IPS-20b (cell line): ENCODE measurements around the gene OR2V2.

Experiments
- H3K27ac ChIP-seq: one replicate; pipeline ENCODE4 v1.5.1; 2013; ENCODE audit warnings: low read length
- H3K27me3 ChIP-seq: 2 replicates; pipeline ENCODE4 v1.6.1; 2013; ENCODE audit warnings: mild to moderate bottlenecking, low read length, inconsistent platforms; ENCODE audit not compliant: insufficient read depth
- H3K36me3 ChIP-seq: 2 replicates; pipeline ENCODE4 v1.6.1; 2013; ENCODE audit warnings: low read depth, mild to moderate bottlenecking, inconsistent platforms, low read length, moderate library complexity; ENCODE audit not compliant: insufficient read depth
- H3K4me1 ChIP-seq: 2 replicates; pipeline ENCODE4 v1.6.1; 2013; ENCODE audit warnings: mild to moderate bottlenecking, control low read depth, inconsistent platforms, low read length, moderate library complexity; ENCODE audit not compliant: insufficient read depth
- H3K4me3 ChIP-seq: 2 replicates; pipeline ENCODE4 v1.5.1; 2013; ENCODE audit warnings: mild to moderate bottlenecking, low read length, inconsistent platforms
- H3K9ac ChIP-seq: 2 replicates; pipeline ENCODE4 v1.6.1; 2013; ENCODE audit warnings: low read depth, mild to moderate bottlenecking, inconsistent platforms, low read length, moderate library complexity
- H3K9me3 ChIP-seq: 2 replicates; pipeline ENCODE4 v1.6.1; 2013; ENCODE audit warnings: mild to moderate bottlenecking, low read depth, low read length, inconsistent platforms; ENCODE audit not compliant: insufficient read depth

Gene OR2V2

DNA sequence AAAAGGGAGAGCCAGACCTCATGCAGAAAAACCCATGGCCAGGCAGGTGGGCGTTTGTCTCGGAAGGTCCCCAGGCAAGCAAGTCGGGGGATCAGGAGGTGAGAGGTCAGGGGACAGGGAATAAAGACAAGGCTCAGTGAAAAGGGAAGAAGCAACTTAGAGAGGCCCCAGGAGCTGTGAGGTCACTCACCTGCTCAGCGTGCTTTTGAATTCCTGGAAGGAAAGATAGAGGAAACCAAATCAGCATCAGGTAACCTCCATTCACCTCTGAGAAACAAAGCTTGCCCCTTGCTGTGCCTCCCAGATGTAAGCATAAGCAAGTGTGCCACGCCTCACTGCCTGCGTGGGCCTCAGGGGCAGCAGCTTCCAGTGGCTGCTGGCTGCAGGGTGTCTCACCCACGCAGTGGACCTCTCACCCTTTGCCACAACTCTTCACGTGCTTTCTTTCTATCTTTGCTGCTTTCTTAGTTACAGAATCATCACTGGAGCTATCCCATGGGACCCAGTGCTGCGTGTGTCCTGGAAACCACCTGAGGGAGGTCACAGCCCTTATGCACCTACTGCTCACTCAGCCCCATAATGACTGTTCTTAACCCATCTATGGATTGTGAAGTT, 51.6 kb downstream of the OR2V2 start:
- Histone ChIP-seq H3K4me3 (peak overlapping the region; percentile 39; the same call in 1 of the 2 replicates), H3K9ac (no peak overlapping the region), H3K27ac (no peak overlapping the region), H3K36me3 (no peaks in the 10 kb centered on the region), H3K27me3 (peaks cover 60% of the 10 kb centered on the region), H3K4me1 (peaks cover 10% of the 10 kb centered on the region), H3K9me3 (no peaks in the 10 kb centered on the region)

DNA sequence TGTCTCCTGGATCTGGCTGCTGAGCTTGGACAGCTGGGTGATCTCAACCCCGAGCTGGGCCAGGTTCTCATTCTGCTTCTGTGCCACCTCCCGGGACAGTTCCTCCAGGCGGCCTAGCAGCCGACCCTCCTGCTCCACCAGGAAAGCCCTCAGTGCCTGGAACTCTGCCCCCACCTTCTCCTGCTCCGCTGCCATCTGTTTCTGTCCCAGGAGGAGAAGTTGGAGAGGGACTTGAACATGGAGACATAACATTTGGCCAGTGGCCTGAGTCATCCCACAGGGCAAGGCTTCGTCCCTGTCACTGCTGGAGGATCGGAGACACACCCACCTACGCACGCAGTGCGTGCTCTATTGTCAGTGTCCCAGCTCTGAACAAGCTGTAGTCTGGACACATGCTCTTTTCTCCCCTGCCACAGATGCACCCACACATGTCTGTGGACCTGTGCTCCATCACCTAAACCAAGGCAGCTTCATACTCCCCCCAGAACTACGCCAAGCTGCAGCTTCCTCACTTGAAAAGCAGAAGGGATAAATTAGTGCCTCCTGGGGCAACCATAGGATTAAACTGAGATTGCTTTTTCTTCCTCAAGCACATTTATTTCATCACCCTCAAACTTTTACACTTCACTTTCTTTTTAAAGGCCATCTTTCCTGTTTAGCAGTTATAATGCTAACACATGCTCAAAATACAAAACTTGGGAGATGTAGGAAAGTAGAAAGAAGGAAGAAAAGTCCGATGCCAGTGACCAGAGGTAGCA, 52.7 kb downstream of the OR2V2 start:
- no peaks in the 10 kb centered on the region for H3K9me3 ChIP-seq
- peaks cover 71% of the 10 kb centered on the region for H3K27me3 ChIP-seq
- no peak overlapping the region for H3K27ac ChIP-seq
- peaks cover 10% of the 10 kb centered on the region for H3K4me1 ChIP-seq
- H3K36me3 ChIP-seq = no peaks in the 10 kb centered on the region
- H3K9ac ChIP-seq = no peak overlapping the region
- no peak overlapping the region for H3K4me3 ChIP-seq

DNA sequence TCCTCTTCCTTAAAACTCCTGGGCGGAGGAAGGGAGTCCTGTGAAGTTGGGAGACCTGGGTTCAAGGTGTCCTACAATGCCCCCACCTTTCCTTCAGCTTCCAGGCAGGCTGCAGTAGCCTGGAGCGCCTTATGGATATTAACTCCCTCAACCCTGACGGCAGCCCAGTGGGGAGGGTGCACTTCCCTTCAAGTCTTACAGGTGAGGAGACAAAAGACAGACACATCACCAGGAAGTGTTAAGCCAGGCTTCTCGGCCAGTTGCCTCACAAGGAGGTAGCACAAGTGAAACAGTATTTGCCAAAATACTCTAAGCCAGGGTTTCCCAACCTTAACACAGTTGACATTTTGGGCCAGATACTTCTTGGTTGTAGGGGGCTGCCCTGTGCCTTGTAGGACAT, 53.4 kb downstream of the OR2V2 start:
- Histone ChIP-seq H3K27me3 (peaks cover 78% of the 10 kb centered on the region), H3K4me1 (peaks cover 10% of the 10 kb centered on the region), H3K4me3 (no peak overlapping the region), H3K9me3 (no peaks in the 10 kb centered on the region), H3K9ac (no peak overlapping the region), H3K36me3 (no peaks in the 10 kb centered on the region), H3K27ac (no peak overlapping the region)

DNA sequence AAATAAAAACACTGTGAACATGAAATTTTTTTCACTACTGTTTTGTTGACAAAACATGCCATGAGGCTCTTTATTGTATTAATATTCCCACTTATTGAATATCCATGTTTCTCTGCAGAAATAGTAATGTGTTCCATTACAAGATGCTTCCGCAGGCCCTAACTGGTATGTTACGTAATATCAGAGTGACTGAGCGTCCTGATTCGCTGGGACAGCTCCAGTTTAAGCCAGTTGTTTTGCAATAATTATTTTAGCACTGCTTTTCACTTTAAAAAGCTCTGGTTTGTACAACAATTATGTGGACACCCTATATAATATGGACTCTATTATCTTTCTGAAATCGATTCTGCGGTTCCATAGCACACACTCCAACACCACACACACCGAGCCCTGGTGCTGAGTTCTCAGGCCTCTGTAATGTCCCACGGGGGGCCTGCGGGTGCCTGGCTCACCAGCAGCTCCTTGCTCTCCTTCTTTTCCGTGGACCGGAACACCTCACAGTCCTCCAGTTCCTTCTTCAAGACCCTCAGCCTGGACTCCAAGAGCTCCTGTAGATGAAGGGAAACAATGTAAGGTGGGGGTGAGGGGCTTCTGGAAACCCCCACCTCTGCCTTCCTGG, 55.8 kb downstream of the OR2V2 start:
- Histone ChIP-seq H3K27me3 (peaks cover 83% of the 10 kb centered on the region), H3K27ac (no peak overlapping the region), H3K4me3 (no peak overlapping the region; the same call in 1 of the 2 replicates), H3K9me3 (no peaks in the 10 kb centered on the region; the same call in 1 of the 2 replicates), H3K36me3 (no peaks in the 10 kb centered on the region), H3K4me1 (peaks cover 9% of the 10 kb centered on the region), H3K9ac (no peak overlapping the region)

DNA sequence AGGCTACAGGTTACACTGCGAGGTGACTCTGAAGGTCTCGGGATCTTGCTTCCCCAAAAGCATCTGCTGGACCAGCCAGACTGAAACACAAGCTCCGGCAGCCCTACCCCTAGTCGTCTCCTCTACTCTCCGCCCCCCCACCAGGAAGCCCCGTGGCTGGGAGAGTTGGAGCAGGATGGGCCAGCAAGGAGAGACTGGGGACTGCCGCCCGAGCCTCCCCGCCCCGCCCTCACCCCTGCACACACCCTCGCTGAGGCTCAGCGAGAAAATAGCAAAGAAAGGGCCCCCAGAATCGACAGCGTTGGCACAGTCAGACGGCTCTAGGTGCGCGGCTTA, 56.4 kb downstream of the OR2V2 start:
- Histone ChIP-seq H3K9me3 (no peaks in the 10 kb centered on the region; the same call in 1 of the 2 replicates), H3K36me3 (no peaks in the 10 kb centered on the region), H3K4me1 (peaks cover 5% of the 10 kb centered on the region), H3K27ac (no peak overlapping the region), H3K27me3 (peaks cover 78% of the 10 kb centered on the region), H3K4me3 (peak overlapping the region; percentile 81), H3K9ac (no peak overlapping the region)

DNA sequence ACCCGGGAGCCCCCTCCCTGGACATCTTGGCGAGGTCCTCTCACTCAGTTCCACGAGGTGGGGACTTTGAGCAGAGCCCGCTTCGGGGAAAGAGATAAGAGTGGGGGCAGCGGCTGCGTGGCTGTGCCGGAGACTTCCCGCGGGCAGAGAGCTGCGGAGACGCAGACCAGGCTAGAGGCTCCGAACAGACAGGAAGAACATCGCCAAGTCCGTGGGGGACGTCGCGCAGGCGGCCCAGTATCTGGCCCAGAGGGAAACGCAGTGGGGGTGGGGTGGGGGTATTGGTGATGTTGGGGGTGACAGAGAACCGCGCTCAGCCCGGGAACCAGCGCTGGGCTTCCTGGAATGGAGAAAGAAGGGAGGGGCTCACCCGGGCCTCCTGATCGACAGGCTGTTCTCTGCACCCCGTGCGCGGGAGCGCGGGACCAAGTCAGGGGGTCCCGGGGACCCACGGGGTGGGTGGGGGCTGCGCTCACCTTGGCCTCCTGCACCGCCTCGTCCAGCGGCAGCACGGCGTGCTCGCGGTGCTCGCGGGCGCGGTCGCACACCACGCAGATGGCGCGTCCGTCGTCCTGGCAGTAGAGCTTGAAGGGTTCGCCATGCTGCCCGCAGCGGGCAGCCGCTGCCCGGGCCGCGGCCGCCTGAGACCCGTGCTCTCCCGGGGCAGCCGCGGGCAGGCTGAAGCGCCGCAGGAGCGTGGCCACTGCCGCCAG, 56.9 kb downstream of the OR2V2 start:
- H3K36me3 ChIP-seq = no peaks in the 10 kb centered on the region
- H3K9me3 ChIP-seq = no peaks in the 10 kb centered on the region; the same call in 1 of the 2 replicates
- no peak overlapping the region for H3K9ac ChIP-seq
- peaks cover 4% of the 10 kb centered on the region for H3K4me1 ChIP-seq
- no peak overlapping the region for H3K27ac ChIP-seq
- H3K4me3 ChIP-seq = peak overlapping the region; percentile 81
- peaks cover 74% of the 10 kb centered on the region for H3K27me3 ChIP-seq

DNA sequence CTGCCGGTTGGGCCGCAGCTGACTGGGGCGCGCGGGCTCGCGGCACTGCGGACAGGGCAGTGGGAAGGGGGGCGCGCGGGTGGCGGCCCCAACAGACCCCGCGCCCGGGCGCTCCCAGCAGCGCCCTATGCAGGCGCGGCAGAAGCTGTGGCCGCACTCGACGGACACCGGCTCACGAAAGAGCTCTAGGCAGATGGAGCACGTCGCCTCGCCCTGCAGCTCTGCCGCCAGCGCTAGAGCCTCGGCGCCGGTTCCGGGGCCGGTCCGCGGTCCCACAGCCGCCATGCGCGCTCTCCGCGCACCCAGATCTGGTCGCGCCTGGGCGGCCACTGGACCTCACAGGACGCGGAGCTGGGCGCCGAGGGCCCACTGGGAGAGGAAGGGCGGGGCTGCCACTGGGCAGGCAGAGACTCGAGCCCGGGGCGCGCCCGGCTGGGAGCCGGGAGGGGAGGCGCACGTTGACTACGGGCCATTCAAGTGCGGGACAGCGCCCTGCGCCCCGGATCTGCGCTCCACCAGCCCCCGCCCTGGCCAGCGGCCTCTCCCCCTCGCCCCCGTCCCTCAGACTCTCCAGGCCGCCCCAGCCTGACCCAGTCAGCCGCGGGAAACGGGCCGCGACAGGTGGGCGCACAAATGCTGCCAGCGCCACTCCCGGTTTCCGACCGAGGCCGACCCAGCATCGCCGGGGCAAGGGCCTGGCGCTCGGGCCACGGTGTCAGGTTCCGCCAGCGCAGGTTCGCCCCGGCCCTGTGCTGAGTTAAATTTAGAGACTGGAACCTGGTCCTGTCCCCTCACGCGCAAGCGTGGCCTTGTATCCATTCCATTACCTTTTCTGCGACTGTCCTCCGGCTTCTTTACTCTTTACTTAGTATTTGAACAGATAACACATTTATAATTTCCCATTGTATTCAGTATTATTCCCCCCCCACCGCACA, 57.7 kb downstream of the OR2V2 start, which contains the start of gene TRIM7:
Gene TRIM7 (minus strand): TSS at position 371 of the 935 bp plus-strand sequence. CDS start 86 bp downstream, at position 285.
- Histone ChIP-seq H3K36me3 (no peaks in the 10 kb centered on the region), H3K4me3 (peak within 1 kb of the TSS; percentile 81), H3K4me1 (peaks cover 4% of the 10 kb centered on the region), H3K27ac (no peak within 1 kb of the TSS), H3K9ac (peak within 1 kb of the TSS; percentile 44; the same call in 1 of the 2 replicates), H3K9me3 (no peaks in the 10 kb centered on the region; the same call in 1 of the 2 replicates), H3K27me3 (peaks cover 66% of the 10 kb centered on the region)

DNA sequence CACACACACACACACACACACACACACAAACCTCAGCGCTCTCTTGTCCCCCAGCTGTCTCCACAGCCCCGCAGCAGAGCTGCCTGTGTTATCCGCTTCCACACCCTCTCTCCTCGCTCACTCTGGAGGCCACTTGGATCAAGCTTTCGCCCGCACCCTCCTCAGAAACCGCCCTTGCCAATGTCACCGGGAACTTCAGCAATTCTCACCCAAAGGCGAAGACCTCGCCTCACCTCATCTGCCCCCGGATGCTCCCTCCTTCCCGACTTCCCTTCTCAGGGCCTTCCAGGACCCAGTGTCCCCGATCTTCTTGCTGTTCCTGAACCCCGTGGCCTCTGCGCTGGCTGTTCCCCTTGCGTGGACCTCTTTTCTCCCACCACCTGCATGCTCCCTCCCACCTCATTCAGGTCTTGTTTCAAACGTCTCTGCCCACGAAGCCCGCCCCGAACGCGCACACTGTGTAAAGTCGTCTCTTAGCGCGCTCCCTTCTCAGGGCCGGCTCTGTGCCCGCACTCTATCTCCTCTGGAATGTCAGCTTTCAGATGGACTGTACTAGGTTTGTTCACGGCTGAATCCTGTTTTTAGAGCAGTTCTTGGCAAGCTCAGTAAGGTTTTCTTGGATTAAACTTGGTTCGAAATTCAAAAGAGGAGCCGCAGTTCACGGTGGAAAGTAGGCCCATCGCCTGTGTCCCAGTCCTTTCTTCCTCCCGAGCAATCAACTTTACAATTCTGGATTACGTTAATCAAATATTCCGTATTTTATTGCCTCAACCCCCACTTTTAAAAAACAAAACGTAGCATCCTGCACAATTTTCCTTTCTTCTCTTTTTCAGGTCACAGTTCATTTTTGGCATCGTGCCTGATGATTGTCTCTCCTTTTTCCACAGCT, 58.6 kb downstream of the OR2V2 start:
- Histone ChIP-seq H3K4me1 (peaks cover 4% of the 10 kb centered on the region), H3K9ac (peak overlapping the region; percentile 44; the same call in 1 of the 2 replicates), H3K4me3 (peak overlapping the region; percentile 81), H3K36me3 (no peaks in the 10 kb centered on the region), H3K27ac (no peak overlapping the region), H3K9me3 (no peaks in the 10 kb centered on the region; the same call in 1 of the 2 replicates), H3K27me3 (peaks cover 56% of the 10 kb centered on the region)

DNA sequence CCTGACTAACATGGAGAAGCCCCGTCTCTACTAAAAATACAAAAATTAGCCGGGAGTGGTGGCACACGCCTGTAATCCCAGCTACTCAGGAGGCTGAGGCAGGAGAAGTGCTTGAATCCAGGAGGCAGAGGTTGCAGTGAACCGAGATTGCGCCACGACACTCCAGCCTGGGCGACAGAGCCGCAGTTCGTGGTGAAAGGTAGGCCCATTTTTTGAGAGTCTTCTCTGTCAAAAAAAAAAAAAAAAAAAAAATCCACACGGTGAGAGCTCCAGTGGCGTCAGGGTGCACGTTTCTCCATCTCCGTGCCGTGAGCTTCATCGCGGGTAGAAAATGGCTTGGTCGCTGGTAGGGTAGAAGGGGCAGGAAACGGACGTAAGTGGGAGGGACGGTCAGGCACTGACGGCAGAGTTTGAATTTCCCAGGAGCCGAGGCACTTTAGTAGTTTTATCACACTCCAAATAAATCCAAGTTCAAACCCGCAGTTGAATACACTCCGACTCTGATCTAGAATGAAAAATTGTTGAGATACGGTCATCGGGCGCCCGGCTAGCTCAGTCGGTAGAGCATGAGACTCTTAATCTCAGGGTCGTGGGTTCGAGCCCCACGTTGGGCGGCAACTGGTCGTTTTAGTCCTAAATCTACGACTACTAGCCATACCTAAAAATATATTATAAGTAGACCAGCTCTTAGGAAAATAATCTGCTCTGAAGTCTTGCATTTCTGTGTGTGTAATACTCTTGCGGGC, 60.0 kb downstream of the OR2V2 start:
- H3K27me3 ChIP-seq = peaks cover 43% of the 10 kb centered on the region
- no peaks in the 10 kb centered on the region for H3K36me3 ChIP-seq
- peak overlapping the region; percentile 49; the same call in 1 of the 2 replicates for H3K9ac ChIP-seq
- peak overlapping the region; percentile 81 for H3K4me3 ChIP-seq
- H3K9me3 ChIP-seq = no peaks in the 10 kb centered on the region; the same call in 1 of the 2 replicates
- H3K27ac ChIP-seq = no peak overlapping the region
- H3K4me1 ChIP-seq = peaks cover 4% of the 10 kb centered on the region

DNA sequence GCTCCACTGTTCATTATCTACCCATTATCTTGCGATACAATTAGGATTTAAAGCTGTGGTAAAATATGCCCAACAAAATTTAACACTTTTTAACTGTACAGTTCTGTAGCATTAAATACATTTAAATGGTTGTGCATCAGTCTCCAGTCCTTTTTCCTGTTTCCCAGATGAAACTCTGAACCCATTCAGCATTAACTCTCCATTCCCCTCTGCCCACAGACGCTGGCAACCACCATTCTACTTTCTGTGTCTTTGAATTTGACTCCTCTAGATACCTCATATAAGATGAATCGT, 60.5 kb downstream of the OR2V2 start:
- H3K9ac ChIP-seq = no peak overlapping the region
- H3K4me3 ChIP-seq = no peak overlapping the region
- H3K4me1 ChIP-seq = peaks cover 4% of the 10 kb centered on the region
- peaks cover 37% of the 10 kb centered on the region for H3K27me3 ChIP-seq
- H3K27ac ChIP-seq = no peak overlapping the region
- H3K9me3 ChIP-seq = no peaks in the 10 kb centered on the region; the same call in 1 of the 2 replicates
- H3K36me3 ChIP-seq = no peaks in the 10 kb centered on the region
